Sigmoid colon (tissue), 7 donors: ENCODE data around the gene SLC14A1. TPM values are rescaled to one million over a fixed set of nuclear protein-coding genes. Genes with fewer than 3 reads are reported as not detected.

ENCODE experiments used
- DNase-seq: peaks from one replicate; pipeline ENCODE4 v3.0.0-alpha.2; 2019
- H3K27ac ChIP-seq, 4 donors: fragments of 200-600 bp; sonication (generic); one replicate each; pipeline ENCODE4 v1.5.1; 2016 to 2019; ENCODE audit warnings: mild to moderate bottlenecking in 1 of 4
- H3K27me3 ChIP-seq, 3 donors: fragments of 200-600 bp; sonication (generic); one replicate each; pipeline ENCODE4 v1.5.1; 2019; ENCODE audit warnings: mild to moderate bottlenecking in 1 of 3
- H3K36me3 ChIP-seq, 4 donors: fragments of 200-600 bp; sonication (generic); one replicate each; pipeline ENCODE4 v1.5.1; 2016 to 2019
- H3K4me1 ChIP-seq, 4 donors: fragments of 200-600 bp; sonication (generic); one replicate each; pipeline ENCODE4 v1.5.1; 2017 to 2019
- H3K4me3 ChIP-seq, 4 donors: fragments of 200-600 bp; sonication (generic); one replicate each; pipeline ENCODE4 v1.5.1; 2017 to 2019; ENCODE audit warnings: mild to moderate bottlenecking in 2 of 4, moderate library complexity in 1 of 4
- H3K9me3 ChIP-seq, 4 donors: fragments of 200-600 bp in 3 of 4; sonication (generic) in 3 of 4; one replicate each; pipeline versions ENCODE4 v1.5.1 to v1.6.1; 2013 to 2019
- EP300 ChIP-seq, 4 donors: sonication (generic); formaldehyde crosslinking; IDR thresholded peaks; one replicate each; pipeline ENCODE4 v1.6.1; 2017; ENCODE audit warnings: antibody characterized with exemption in 4 of 4
- POLR2A ChIP-seq, 2 donors: fragments of 450-650 bp; IDR thresholded peaks; one replicate each; pipeline ENCODE4 v1.6.1; 2016; ENCODE audit warnings: antibody characterized with exemption in 2 of 2, mild to moderate bottlenecking in 2 of 2, moderate library complexity in 2 of 2
- POLR2AphosphoS5 ChIP-seq, 4 donors: sonication (generic); formaldehyde crosslinking; IDR thresholded peaks; one replicate each; pipeline ENCODE4 v1.6.1; 2017; ENCODE audit warnings: antibody characterized with exemption in 4 of 4
- WGBS, 2 donors: extraction: QIAGEN DNeasy Blood & Tissue Kit; methylation state at CpG; one replicate each; pipeline ENCODE4 v1.1.7; 2013; 5-methylcytosine and 5-hydroxymethylcytosine counted together
- intact Hi-C: fragments of 100-400 bp; cut with DNase I; formaldehyde crosslinking; loops from one replicate; pipeline ENCODE4 v1.15.1; 2023
- polyA plus RNA-seq, 3 donors: library from polyadenylated mRNA; stranded (reverse); fragments of 200-250 nt; gene quantifications; one replicate each; pipeline ENCODE4 v1.2.3, GENCODE V29; 2013
- total RNA-seq, 4 donors: library from RNA; depleted of rRNA; stranded (reverse); fragments of >200 nt; gene quantifications; one replicate each; pipeline ENCODE4 v1.1.0, GENCODE V29; 2016
- TF ChIP-seq, protein P1 (sequence below), 4 experiments: fragments of 450-650 bp in 3 of 4; fragments of 200-600 bp in 1 of 4; IDR thresholded peaks; one replicate each; pipeline ENCODE4 v1.5.1; 2016 to 2019; ENCODE audit warnings: antibody characterized with exemption in 4 of 4, mild to moderate bottlenecking in 3 of 4, moderate library complexity in 2 of 4
- donor health status: healthy with polysubstance abuse.
- donor health status: Bipolar disorder and iron deficiency.
- donor health status: healthy.

The SLC14A1 gene
- total and polyA plus RNA-seq, 7 donors, result 0.69 to 14.4 (median 1.6) TPM; not detected in 2

GRCh38 chr18:45680066-45680690 is 43.8 kb upstream of the SLC14A1 start:
- no peak overlapping the region for H3K4me3 ChIP-seq
- TF ChIP-seq EP300 (IDR thresholded peaks at IDR 0.05) (no peak), POLR2A (IDR thresholded peaks at IDR 0.05) (no peak), POLR2AphosphoS5 (IDR thresholded peaks at IDR 0.05) (no peak)
- TF ChIP-seq, protein P1, sequence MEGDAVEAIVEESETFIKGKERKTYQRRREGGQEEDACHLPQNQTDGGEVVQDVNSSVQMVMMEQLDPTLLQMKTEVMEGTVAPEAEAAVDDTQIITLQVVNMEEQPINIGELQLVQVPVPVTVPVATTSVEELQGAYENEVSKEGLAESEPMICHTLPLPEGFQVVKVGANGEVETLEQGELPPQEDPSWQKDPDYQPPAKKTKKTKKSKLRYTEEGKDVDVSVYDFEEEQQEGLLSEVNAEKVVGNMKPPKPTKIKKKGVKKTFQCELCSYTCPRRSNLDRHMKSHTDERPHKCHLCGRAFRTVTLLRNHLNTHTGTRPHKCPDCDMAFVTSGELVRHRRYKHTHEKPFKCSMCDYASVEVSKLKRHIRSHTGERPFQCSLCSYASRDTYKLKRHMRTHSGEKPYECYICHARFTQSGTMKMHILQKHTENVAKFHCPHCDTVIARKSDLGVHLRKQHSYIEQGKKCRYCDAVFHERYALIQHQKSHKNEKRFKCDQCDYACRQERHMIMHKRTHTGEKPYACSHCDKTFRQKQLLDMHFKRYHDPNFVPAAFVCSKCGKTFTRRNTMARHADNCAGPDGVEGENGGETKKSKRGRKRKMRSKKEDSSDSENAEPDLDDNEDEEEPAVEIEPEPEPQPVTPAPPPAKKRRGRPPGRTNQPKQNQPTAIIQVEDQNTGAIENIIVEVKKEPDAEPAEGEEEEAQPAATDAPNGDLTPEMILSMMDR (IDR thresholded peaks at IDR 0.05), result no peak
- intact Hi-C loops, result no loop called here
- 74 to 85% methylated on average over 6 of the region's 6 CpGs for WGBS, 2 donors
- no peaks in the 10 kb centered on the region for H3K9me3 ChIP-seq
- H3K27ac ChIP-seq, result no peak overlapping the region
- no peaks in the 10 kb centered on the region for H3K36me3 ChIP-seq
- no peak for DNase-seq
- no peaks in the 10 kb centered on the region for H3K4me1 ChIP-seq
- no peaks in the 10 kb centered on the region for H3K27me3 ChIP-seq

- TF ChIP-seq POLR2AphosphoS5 (IDR thresholded peaks at IDR 0.05), result no peak
- no peak for TF ChIP-seq EP300 (IDR thresholded peaks at IDR 0.05)
- H3K4me1 ChIP-seq, result no peaks in the 10 kb centered on the region
- no peak for DNase-seq
- intact Hi-C loops, result no loop called here
- no peaks in the 10 kb centered on the region for H3K27me3 ChIP-seq
- H3K4me3 ChIP-seq, result no peak overlapping the region
- H3K27ac ChIP-seq, result no peak overlapping the region
- H3K36me3 ChIP-seq, result no peaks in the 10 kb centered on the region
- WGBS, 2 donors, result 79 to 84% methylated on average over 8 of the region's 8 CpGs
- H3K9me3 ChIP-seq, result no peaks in the 10 kb centered on the region
Observed at GRCh38 chr18:45682181-45682580, 41.8 kb upstream of the SLC14A1 start.

- intact Hi-C loops, result no loop called here
- no peak for TF ChIP-seq POLR2A (IDR thresholded peaks at IDR 0.05)
- TF ChIP-seq EP300 (IDR thresholded peaks at IDR 0.05), result no peak
- no peak for TF ChIP-seq POLR2AphosphoS5 (IDR thresholded peaks at IDR 0.05)
- TF ChIP-seq, protein P1 (IDR thresholded peaks at IDR 0.05), result no peak
- DNase-seq, result no peak
- Histone ChIP-seq H3K27me3 (no peaks in the 10 kb centered on the region), H3K9me3 (no peaks in the 10 kb centered on the region), H3K4me1 (no peaks in the 10 kb centered on the region), H3K4me3 (no peak overlapping the region), H3K36me3 (no peaks in the 10 kb centered on the region), H3K27ac (no peak overlapping the region)
- 66 to 82% methylated on average over 5 of the region's 5 CpGs for WGBS, 2 donors
Observed at GRCh38 chr18:45684341-45685115, 39.5 kb upstream of the SLC14A1 start.

DNA sequence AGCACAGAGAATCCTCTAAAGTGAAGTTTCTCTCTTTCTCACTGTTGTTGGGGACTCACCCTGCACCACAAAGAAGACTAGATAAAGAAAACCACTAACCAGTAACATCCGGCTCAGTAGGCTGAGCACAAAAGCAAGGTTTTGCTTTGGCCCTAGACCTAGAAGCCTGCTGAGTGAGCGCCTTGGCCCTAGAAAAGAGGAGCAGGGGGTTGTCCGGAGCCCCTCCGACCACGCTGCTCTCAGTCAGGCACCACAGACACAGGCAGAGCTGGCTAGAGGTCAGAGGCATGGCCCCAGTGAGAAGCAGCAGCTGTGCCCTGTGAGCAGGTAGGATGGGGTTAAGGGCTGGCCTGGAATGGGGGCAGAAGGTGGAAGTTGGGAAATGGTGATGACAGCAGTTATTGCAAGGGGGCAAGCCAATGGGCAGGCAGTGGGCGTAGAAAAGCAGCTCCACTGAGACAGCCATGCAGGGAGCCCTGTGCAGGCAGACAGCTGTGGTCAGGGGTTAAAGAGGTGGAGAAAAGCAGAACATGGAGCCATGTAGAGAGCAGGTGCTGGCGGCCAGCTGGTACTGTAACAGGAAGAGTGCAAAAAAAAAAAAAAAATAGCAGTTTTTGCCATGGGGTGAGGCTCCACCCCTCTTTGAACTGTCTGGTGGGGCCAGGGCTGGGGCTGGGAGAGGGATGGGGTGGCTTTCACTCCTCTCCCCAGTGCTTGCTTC is 36.9 kb upstream of the SLC14A1 start:
- Histone ChIP-seq H3K27me3 (no peaks in the 10 kb centered on the region), H3K27ac (no peak overlapping the region), H3K4me1 (peaks cover 0 to 6% (median 0%) of the 10 kb centered on the region in 4 donors), H3K36me3 (no peaks in the 10 kb centered on the region), H3K9me3 (no peaks in the 10 kb centered on the region), H3K4me3 (no peak overlapping the region)
- intact Hi-C loops, result no loop called here
- TF ChIP-seq, protein P1 (IDR thresholded peaks at IDR 0.05), result no peak
- TF ChIP-seq EP300 (IDR thresholded peaks at IDR 0.05) (no peak), POLR2A (IDR thresholded peaks at IDR 0.05) (no peak), POLR2AphosphoS5 (IDR thresholded peaks at IDR 0.05) (no peak)
- DNase-seq, result no peak
- 38 to 69% methylated on average over 7 of the region's 7 CpGs for WGBS, 2 donors

DNA sequence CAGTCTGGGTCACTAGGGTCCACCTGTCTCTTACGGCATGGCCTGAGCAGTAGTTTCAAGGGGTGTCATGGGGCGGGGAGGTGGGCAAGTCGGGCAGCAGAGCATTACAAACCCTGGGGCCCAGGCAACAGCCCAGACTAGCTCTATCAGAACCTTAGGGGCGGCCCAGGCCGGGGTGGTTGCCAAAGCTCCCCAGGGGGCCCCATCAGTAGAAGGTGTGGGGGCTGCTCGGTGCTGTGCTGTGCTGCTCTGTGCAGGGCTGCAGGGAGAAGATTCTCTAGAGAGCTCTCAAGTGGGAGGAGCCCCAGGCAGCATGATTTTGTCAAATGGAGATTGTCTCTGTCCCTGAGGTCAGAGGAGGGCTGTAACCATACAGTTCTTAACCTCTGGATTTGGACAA is 36.4 kb upstream of the SLC14A1 start:
- Histone ChIP-seq H3K9me3 (no peaks in the 10 kb centered on the region), H3K27me3 (no peaks in the 10 kb centered on the region), H3K4me1 (peaks cover 0 to 6% (median 0%) of the 10 kb centered on the region in 4 donors), H3K27ac (no peak overlapping the region), H3K36me3 (no peaks in the 10 kb centered on the region), H3K4me3 (no peak overlapping the region)
- intact Hi-C loops, result no loop called here
- WGBS, 2 donors, result 43 to 69% methylated on average over 6 of the region's 6 CpGs
- TF ChIP-seq EP300 (IDR thresholded peaks at IDR 0.05) (no peak), POLR2AphosphoS5 (IDR thresholded peaks at IDR 0.05) (no peak), POLR2A (IDR thresholded peaks at IDR 0.05) (no peak)
- TF ChIP-seq, protein P1 (IDR thresholded peaks at IDR 0.05), result no peak
- no peak for DNase-seq
